Measurements from ENCODE around the gene NMT1. TPM values are rescaled to one million over a fixed set of nuclear protein-coding genes. Genes with fewer than 3 reads are reported as not detected.

The NMT1 gene
- total RNA-seq, 1 experiment from 2014 or later = 117 TPM

DNA sequence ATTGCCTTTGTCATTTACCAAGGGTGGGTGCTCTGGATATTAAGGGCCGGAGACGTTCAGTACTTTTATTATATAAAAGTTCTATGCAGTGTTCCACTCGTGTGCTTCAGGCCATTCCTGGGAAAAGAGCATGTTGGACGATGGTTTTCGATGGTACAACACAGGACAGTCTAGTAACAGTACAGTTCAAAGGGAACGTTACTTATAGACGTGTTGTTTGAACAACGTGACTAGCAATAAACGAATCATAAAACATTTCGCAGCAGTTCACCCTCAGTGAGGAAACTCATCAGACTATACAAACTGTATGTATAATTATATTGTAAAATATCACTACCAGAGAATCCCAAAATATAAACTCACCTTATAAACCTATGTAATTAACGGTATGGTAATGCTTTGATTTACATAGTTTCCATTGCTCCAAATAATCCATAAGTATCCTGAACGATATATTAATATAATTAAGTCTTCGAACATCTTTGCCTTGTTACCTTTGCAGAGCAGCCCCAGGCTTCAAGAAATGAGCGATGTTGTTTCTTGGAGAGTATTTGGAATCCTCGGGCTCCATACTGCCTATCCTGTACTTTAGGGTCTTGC is 589 bp downstream of the NMT1 start:
- Histone ChIP-seq H3K4me1 (ENCODE audit: insufficient read depth, low read length) (peaks cover 26% of the 10 kb centered on the region), H4K20me1 (ENCODE audit: low read length) (no peaks in the 10 kb centered on the region), H3K79me2 (ENCODE audit: low read length) (peaks cover 74% of the 10 kb centered on the region), H3K9me2 (replicated peaks; ENCODE audit: low read length) (no peaks in the 10 kb centered on the region), H3K4me3 (ENCODE audit: low read length) (peak overlapping the region; percentile 82), H3K36me3 (ENCODE audit: low read depth, low read length) (no peaks in the 10 kb centered on the region), H3F3A (ENCODE audit: low read length, unreplicated experiment) (no peaks in the 10 kb centered on the region), H3K9me3 (ENCODE audit: low read length) (no peaks in the 10 kb centered on the region), H3K9ac (ENCODE audit: low read length) (peak overlapping the region; percentile 88), H2AFZ (ENCODE audit: low read length) (peak overlapping the region; percentile 76), H3K4me2 (ENCODE audit: low read length) (peak overlapping the region; percentile 92), H3K27me3 (ENCODE audit: low read length) (no peaks in the 10 kb centered on the region), H3K27ac (ENCODE audit: low read length) (peak overlapping the region; percentile 75)
- ATAC-seq = no peak
- DNase-seq = no peak
- intact Hi-C loops (cut with micrococcal nuclease) = loop anchor here (1.0 to 5.0 kb wide), 3 partner anchors 10 to 71 kb away; partner anchors contain the start of genes DCAKD and PLCD3
- ChIA-PET POLR2A (ENCODE audit: unreplicated experiment) (interaction anchor here (0.6 to 1.3 kb wide), 7 partner anchors 8 to 983 kb away, joined by 3 to 10 read pairs (median 3); no protein-coding TSS in a partner anchor), CTCF (interaction anchor here (0.6 to 1.6 kb wide), 3 partner anchors 34 to 128 kb away, joined by 4 to 8 read pairs (median 4); partner anchors contain the start of gene ACBD4)
- TF ChIP-seq, protein P1, sequence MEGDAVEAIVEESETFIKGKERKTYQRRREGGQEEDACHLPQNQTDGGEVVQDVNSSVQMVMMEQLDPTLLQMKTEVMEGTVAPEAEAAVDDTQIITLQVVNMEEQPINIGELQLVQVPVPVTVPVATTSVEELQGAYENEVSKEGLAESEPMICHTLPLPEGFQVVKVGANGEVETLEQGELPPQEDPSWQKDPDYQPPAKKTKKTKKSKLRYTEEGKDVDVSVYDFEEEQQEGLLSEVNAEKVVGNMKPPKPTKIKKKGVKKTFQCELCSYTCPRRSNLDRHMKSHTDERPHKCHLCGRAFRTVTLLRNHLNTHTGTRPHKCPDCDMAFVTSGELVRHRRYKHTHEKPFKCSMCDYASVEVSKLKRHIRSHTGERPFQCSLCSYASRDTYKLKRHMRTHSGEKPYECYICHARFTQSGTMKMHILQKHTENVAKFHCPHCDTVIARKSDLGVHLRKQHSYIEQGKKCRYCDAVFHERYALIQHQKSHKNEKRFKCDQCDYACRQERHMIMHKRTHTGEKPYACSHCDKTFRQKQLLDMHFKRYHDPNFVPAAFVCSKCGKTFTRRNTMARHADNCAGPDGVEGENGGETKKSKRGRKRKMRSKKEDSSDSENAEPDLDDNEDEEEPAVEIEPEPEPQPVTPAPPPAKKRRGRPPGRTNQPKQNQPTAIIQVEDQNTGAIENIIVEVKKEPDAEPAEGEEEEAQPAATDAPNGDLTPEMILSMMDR (conservative IDR thresholded peaks at IDR 0.05; ENCODE audit: low read depth, low read length) = no peak
- TF ChIP-seq EZH2 (IDR thresholded peaks at IDR 0.05; ENCODE audit: low read length, unreplicated experiment) = no peak
- TF ChIP-seq EZH2phosphoT487 (IDR thresholded peaks at IDR 0.05; ENCODE audit: borderline replicate concordance, low read length) = no peak
- BruUV-seq (replicated peaks) = TSS peak; percentile 77

DNA sequence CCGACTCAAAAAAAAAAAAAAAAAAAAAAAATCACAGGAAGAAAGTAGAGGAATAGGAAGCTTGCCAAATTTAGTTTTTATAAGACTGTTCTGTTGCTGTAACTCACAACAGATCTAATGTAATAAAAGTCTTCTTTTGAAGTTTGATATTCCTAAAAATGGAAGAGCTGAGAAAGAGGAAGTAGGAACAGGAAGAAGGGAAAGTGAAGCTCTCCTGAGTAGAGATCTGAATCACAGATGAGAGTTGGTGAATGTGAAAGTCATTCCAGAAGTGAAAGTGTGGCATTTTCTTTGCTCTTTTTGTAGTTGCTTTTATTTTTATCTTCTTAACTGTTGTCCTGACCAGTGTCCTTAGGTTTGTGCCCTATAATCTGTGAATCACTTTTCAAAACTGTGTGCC is 2.1 kb downstream of the NMT1 start:
- peak overlapping the region; percentile 92 for H3K4me2 ChIP-seq (ENCODE audit: low read length)
- ATAC-seq = no peak
- peak overlapping the region; percentile 82 for H3K4me3 ChIP-seq (ENCODE audit: low read length)
- no peak overlapping the region for H3K27ac ChIP-seq (ENCODE audit: low read length)
- ChIA-PET POLR2A (ENCODE audit: unreplicated experiment) (no interaction called here), CTCF (interaction anchor here (0.6 to 1.0 kb wide), 3 partner anchors 36 to 72 kb away, joined by 3 to 5 read pairs (median 4); partner anchors contain the start of gene ACBD4)
- H3K9me3 ChIP-seq (ENCODE audit: low read length) = no peaks in the 10 kb centered on the region
- H3K36me3 ChIP-seq (ENCODE audit: low read depth, low read length) = peaks cover 9% of the 10 kb centered on the region
- TF ChIP-seq EZH2 (IDR thresholded peaks at IDR 0.05; ENCODE audit: low read length, unreplicated experiment) = no peak
- TF ChIP-seq, protein P1 (conservative IDR thresholded peaks at IDR 0.05; ENCODE audit: low read depth, low read length) = no peak
- TF ChIP-seq EZH2phosphoT487 (IDR thresholded peaks at IDR 0.05; ENCODE audit: borderline replicate concordance, low read length) = no peak
- BruUV-seq (replicated peaks) = no TSS peak
- H3K4me1 ChIP-seq (ENCODE audit: insufficient read depth, low read length) = peaks cover 26% of the 10 kb centered on the region
- H3K9ac ChIP-seq (ENCODE audit: low read length) = peak overlapping the region; percentile 88; the same call in 1 of the 2 replicates
- H3K79me2 ChIP-seq (ENCODE audit: low read length) = peaks cover 89% of the 10 kb centered on the region
- H3F3A ChIP-seq (ENCODE audit: low read length, unreplicated experiment) = no peaks in the 10 kb centered on the region
- H3K27me3 ChIP-seq (ENCODE audit: low read length) = no peaks in the 10 kb centered on the region
- H3K9me2 ChIP-seq (replicated peaks; ENCODE audit: low read length) = no peaks in the 10 kb centered on the region
- no peak overlapping the region for H2AFZ ChIP-seq (ENCODE audit: low read length)
- no peak for DNase-seq
- 0 out of 2 replicates have a peak, but pooled peaks cover 6% of the 10 kb centered on the region for H4K20me1 ChIP-seq (ENCODE audit: low read length)
- intact Hi-C loops (cut with micrococcal nuclease) = loop anchor here (5.0 kb wide), 1 partner anchor 69 kb away; the partner anchor contains the start of gene PLCD3

DNA sequence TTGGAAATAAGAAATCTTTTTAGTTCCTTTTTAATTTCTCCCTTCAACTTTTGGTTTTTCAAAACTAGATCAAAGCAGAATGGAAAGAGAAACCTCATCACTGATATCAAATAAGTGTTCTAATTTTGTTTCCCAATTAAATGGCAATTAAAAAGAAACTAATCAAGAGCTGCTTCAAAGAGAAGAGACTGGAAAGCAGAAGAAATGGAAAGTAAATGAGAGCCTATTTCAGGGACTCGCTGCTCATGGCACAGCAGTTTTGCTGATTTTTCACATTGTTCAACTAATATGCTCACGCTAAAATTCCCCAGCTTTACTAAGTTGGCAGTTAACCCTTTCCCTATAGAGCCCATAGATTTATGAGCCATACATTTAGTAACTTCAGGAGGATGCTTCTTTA is 6.5 kb downstream of the NMT1 start:
- DNase-seq (no peak), ATAC-seq (no peak)
- H3K27ac ChIP-seq (ENCODE audit: low read length) = no peak overlapping the region
- no peak overlapping the region for H3K4me3 ChIP-seq (ENCODE audit: low read length)
- no peak overlapping the region for H3K4me2 ChIP-seq (ENCODE audit: low read length)
- ChIA-PET POLR2A (ENCODE audit: unreplicated experiment) (no interaction called here), CTCF (no interaction called here)
- BruUV-seq (replicated peaks) = no TSS peak
- intact Hi-C loops (cut with micrococcal nuclease) = no loop called here
- peaks cover 14% of the 10 kb centered on the region; the same call in 1 of the 2 replicates for H4K20me1 ChIP-seq (ENCODE audit: low read length)
- H3F3A ChIP-seq (ENCODE audit: low read length, unreplicated experiment) = no peaks in the 10 kb centered on the region
- peaks cover 93% of the 10 kb centered on the region for H3K79me2 ChIP-seq (ENCODE audit: low read length)
- H3K27me3 ChIP-seq (ENCODE audit: low read length) = no peaks in the 10 kb centered on the region
- no peak overlapping the region for H2AFZ ChIP-seq (ENCODE audit: low read length)
- peaks cover 8% of the 10 kb centered on the region for H3K4me1 ChIP-seq (ENCODE audit: insufficient read depth, low read length)
- TF ChIP-seq, protein P1 (conservative IDR thresholded peaks at IDR 0.05; ENCODE audit: low read depth, low read length) = no peak
- no peak for TF ChIP-seq EZH2phosphoT487 (IDR thresholded peaks at IDR 0.05; ENCODE audit: borderline replicate concordance, low read length)
- no peak for TF ChIP-seq EZH2 (IDR thresholded peaks at IDR 0.05; ENCODE audit: low read length, unreplicated experiment)
- no peaks in the 10 kb centered on the region for H3K9me3 ChIP-seq (ENCODE audit: low read length)
- peaks cover 29% of the 10 kb centered on the region for H3K36me3 ChIP-seq (ENCODE audit: low read depth, low read length)
- H3K9me2 ChIP-seq (replicated peaks; ENCODE audit: low read length) = no peaks in the 10 kb centered on the region
- H3K9ac ChIP-seq (ENCODE audit: low read length) = no peak overlapping the region

Data from PC-3 (cell line).